T-helper 2 cell treated with Interferon-gamma antibody and Interleukin-4, amounts not matched to agents 100 ng/mL and 5 ng/mL, for 36 hours (primary cell): Measurements from ENCODE around the gene PHF21A. TPM values are rescaled to one million over a fixed set of nuclear protein-coding genes. Genes with fewer than 3 reads are reported as not detected.
"Not testable (repeated sequence)": the region's sequence is repeated elsewhere in the genome, so short reads cannot be mapped to it uniquely, and the experiment has no call there.

Source experiments
- intact Hi-C: fragments of 100-400 bp; cut with micrococcal nuclease; formaldehyde crosslinking; loops from one replicate; pipeline ENCODE4 v1.15.1; 2023
- total RNA-seq: library from RNA; stranded (reverse); gene quantifications from 2 replicates; pipeline ENCODE4 v1.2.3, GENCODE V29; 2022

The PHF21A gene
- total RNA-seq, 1 donor from 2014 or later, result 32.2 TPM

GRCh38 chr11:46039990-46040389 is 81.3 kb downstream of the PHF21A start:
- intact Hi-C loops, result no loop called here

- intact Hi-C loops, result no loop called here
These were observed 82.7 kb downstream of the PHF21A start for GRCh38 chr11:46038529-46038928.

- intact Hi-C loops, result no loop called here
These were observed 84.3 kb downstream of the PHF21A start for GRCh38 chr11:46036969-46037368.

GRCh38 chr11:46036009-46036408 is 85.2 kb downstream of the PHF21A start:
- intact Hi-C loops, result no loop called here

- intact Hi-C loops, result no loop called here
These were observed 87.2 kb downstream of the PHF21A start for GRCh38 chr11:46034041-46034440.

GRCh38 chr11:46026606-46027293 is 94.5 kb downstream of the PHF21A start:
- intact Hi-C loops, result no loop called here

- intact Hi-C loops, result no loop called here
These were observed 101.1 kb downstream of the PHF21A start for GRCh38 chr11:46020084-46020599.

GRCh38 chr11:46018651-46019050 is 102.6 kb downstream of the PHF21A start:
- intact Hi-C loops, result no loop called here

- intact Hi-C loops, result no loop called here
These were observed 103.9 kb downstream of the PHF21A start for GRCh38 chr11:46017341-46017740.

GRCh38 chr11:46015941-46016340 is 105.3 kb downstream of the PHF21A start:
- intact Hi-C loops, result no loop called here

GRCh38 chr11:46014168-46014567 is 107.1 kb downstream of the PHF21A start:
- intact Hi-C loops, result not testable (repeated sequence)

- intact Hi-C loops, result no loop called here
These were observed 109.1 kb downstream of the PHF21A start for GRCh38 chr11:46012185-46012584.

- intact Hi-C loops, result no loop called here
These were observed 111.2 kb downstream of the PHF21A start for GRCh38 chr11:46010100-46010499.

GRCh38 chr11:46009647-46010046 is 111.6 kb downstream of the PHF21A start:
- intact Hi-C loops, result no loop called here

GRCh38 chr11:46006418-46007070 is 114.7 kb downstream of the PHF21A start:
- intact Hi-C loops, result loop anchor here (1.0 kb wide), 4 partner anchors 41 to 235 kb away; no protein-coding TSS in a partner anchor

GRCh38 chr11:46003572-46003971 is 117.7 kb downstream of the PHF21A start:
- intact Hi-C loops, result no loop called here

- intact Hi-C loops, result no loop called here
These were observed 119.1 kb downstream of the PHF21A start for GRCh38 chr11:46002189-46002588.

GRCh38 chr11:46001448-46001914 is 119.8 kb downstream of the PHF21A start:
- intact Hi-C loops, result no loop called here

GRCh38 chr11:45997599-45997998 is 123.7 kb downstream of the PHF21A start:
- intact Hi-C loops, result no loop called here

- intact Hi-C loops, result no loop called here
These were observed 125.9 kb downstream of the PHF21A start for GRCh38 chr11:45995342-45995734.

GRCh38 chr11:45994371-45995341 is 126.6 kb downstream of the PHF21A start:
- intact Hi-C loops, result no loop called here
